ENCODE results near the gene C1S. TPM values are rescaled to one million over a fixed set of nuclear protein-coding genes. Genes with fewer than 3 reads are reported as not detected.

Gene C1S
- total and polyA plus RNA-seq, 2 experiments from 2014 or later = 4.9 to 9.7 TPM

DNA sequence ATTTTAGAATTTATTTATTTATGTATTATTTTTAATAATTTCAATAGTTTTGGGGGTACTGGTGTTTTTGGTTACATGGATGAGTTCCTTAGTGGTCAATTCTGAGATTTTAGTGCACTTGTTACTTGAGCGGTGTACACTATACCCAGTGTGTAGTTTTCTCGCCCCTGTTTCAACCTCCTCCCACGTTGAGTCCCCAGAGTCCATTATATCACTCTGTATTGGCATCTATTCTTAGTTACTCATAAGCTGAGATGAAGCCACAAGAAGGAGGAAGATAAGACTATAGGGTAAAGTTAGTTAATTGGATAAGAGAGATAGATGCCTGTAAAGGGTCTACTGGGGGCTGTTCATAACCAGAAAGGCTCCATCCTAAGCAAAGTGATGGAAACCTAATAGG is 4.0 kb downstream of the C1S start (continued):
- TF ChIP-seq ZNF331 (CRISPR knock-in tag; IDR thresholded peaks at IDR 0.05; ENCODE audit: low read depth) (no peak), JUNB (IDR thresholded peaks at IDR 0.05; ENCODE audit: unreplicated experiment) (no peak)

DNA sequence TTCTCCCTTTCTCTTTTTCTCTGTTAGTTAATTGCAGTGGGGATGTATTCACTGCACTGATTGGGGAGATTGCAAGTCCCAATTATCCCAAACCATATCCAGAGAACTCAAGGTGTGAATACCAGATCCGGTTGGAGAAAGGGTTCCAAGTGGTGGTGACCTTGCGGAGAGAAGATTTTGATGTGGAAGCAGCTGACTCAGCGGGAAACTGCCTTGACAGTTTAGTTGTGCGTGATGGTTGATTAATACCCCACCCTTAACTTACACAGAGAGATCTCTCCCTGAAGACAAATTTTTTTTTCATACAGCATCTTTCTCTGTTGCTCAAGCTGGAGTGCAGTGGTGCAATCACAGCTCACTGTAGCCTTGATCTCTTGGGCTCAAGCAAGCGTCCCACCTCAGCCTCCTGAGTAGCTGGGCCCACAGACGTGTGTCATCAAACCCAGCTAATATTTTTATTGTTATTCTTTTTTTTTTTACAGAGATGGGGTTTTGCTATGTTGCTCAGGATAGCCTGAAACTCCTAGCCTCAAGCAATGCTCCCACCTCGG is 4.6 kb downstream of the C1S start:
- H4K20me1 ChIP-seq (replicated peaks; ENCODE audit: insufficient read depth) = no peaks in the 10 kb centered on the region

More for the DNA sequence above, 4.6 kb downstream of the C1S start:
- Mint-ChIP-seq H3K4me1 (peaks cover 13% of the 10 kb centered on the region), H3K27me3 (ENCODE audit: insufficient read depth, low read depth, poor library complexity) (peaks cover 14% of the 10 kb centered on the region), H3K9me3 (no peaks in the 10 kb centered on the region), H3K36me3 (ENCODE audit: low read depth) (no peaks in the 10 kb centered on the region), H3K27ac (no peak overlapping the region), H3K4me3 (no peak overlapping the region)
- TF ChIP-seq ZNF114 (CRISPR knock-in tag; IDR thresholded peaks at IDR 0.05) = no peak
- TF ChIP-seq, protein P1, sequence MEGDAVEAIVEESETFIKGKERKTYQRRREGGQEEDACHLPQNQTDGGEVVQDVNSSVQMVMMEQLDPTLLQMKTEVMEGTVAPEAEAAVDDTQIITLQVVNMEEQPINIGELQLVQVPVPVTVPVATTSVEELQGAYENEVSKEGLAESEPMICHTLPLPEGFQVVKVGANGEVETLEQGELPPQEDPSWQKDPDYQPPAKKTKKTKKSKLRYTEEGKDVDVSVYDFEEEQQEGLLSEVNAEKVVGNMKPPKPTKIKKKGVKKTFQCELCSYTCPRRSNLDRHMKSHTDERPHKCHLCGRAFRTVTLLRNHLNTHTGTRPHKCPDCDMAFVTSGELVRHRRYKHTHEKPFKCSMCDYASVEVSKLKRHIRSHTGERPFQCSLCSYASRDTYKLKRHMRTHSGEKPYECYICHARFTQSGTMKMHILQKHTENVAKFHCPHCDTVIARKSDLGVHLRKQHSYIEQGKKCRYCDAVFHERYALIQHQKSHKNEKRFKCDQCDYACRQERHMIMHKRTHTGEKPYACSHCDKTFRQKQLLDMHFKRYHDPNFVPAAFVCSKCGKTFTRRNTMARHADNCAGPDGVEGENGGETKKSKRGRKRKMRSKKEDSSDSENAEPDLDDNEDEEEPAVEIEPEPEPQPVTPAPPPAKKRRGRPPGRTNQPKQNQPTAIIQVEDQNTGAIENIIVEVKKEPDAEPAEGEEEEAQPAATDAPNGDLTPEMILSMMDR (conservative IDR thresholded peaks at IDR 0.05; ENCODE audit: low read depth in 2 of 2) = no peak
- TF ChIP-seq, protein P2, sequence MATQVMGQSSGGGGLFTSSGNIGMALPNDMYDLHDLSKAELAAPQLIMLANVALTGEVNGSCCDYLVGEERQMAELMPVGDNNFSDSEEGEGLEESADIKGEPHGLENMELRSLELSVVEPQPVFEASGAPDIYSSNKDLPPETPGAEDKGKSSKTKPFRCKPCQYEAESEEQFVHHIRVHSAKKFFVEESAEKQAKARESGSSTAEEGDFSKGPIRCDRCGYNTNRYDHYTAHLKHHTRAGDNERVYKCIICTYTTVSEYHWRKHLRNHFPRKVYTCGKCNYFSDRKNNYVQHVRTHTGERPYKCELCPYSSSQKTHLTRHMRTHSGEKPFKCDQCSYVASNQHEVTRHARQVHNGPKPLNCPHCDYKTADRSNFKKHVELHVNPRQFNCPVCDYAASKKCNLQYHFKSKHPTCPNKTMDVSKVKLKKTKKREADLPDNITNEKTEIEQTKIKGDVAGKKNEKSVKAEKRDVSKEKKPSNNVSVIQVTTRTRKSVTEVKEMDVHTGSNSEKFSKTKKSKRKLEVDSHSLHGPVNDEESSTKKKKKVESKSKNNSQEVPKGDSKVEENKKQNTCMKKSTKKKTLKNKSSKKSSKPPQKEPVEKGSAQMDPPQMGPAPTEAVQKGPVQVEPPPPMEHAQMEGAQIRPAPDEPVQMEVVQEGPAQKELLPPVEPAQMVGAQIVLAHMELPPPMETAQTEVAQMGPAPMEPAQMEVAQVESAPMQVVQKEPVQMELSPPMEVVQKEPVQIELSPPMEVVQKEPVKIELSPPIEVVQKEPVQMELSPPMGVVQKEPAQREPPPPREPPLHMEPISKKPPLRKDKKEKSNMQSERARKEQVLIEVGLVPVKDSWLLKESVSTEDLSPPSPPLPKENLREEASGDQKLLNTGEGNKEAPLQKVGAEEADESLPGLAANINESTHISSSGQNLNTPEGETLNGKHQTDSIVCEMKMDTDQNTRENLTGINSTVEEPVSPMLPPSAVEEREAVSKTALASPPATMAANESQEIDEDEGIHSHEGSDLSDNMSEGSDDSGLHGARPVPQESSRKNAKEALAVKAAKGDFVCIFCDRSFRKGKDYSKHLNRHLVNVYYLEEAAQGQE (IDR thresholded peaks at IDR 0.05; ENCODE audit: unreplicated experiment) = no peak
- no peak for TF ChIP-seq EZH2phosphoT487 (IDR thresholded peaks at IDR 0.05; ENCODE audit: unreplicated experiment)
- TF ChIP-seq JUNB (IDR thresholded peaks at IDR 0.05; ENCODE audit: unreplicated experiment) = no peak
- TF ChIP-seq ZNF331 (CRISPR knock-in tag; IDR thresholded peaks at IDR 0.05; ENCODE audit: low read depth) = no peak
- TF ChIP-seq, protein P3, sequence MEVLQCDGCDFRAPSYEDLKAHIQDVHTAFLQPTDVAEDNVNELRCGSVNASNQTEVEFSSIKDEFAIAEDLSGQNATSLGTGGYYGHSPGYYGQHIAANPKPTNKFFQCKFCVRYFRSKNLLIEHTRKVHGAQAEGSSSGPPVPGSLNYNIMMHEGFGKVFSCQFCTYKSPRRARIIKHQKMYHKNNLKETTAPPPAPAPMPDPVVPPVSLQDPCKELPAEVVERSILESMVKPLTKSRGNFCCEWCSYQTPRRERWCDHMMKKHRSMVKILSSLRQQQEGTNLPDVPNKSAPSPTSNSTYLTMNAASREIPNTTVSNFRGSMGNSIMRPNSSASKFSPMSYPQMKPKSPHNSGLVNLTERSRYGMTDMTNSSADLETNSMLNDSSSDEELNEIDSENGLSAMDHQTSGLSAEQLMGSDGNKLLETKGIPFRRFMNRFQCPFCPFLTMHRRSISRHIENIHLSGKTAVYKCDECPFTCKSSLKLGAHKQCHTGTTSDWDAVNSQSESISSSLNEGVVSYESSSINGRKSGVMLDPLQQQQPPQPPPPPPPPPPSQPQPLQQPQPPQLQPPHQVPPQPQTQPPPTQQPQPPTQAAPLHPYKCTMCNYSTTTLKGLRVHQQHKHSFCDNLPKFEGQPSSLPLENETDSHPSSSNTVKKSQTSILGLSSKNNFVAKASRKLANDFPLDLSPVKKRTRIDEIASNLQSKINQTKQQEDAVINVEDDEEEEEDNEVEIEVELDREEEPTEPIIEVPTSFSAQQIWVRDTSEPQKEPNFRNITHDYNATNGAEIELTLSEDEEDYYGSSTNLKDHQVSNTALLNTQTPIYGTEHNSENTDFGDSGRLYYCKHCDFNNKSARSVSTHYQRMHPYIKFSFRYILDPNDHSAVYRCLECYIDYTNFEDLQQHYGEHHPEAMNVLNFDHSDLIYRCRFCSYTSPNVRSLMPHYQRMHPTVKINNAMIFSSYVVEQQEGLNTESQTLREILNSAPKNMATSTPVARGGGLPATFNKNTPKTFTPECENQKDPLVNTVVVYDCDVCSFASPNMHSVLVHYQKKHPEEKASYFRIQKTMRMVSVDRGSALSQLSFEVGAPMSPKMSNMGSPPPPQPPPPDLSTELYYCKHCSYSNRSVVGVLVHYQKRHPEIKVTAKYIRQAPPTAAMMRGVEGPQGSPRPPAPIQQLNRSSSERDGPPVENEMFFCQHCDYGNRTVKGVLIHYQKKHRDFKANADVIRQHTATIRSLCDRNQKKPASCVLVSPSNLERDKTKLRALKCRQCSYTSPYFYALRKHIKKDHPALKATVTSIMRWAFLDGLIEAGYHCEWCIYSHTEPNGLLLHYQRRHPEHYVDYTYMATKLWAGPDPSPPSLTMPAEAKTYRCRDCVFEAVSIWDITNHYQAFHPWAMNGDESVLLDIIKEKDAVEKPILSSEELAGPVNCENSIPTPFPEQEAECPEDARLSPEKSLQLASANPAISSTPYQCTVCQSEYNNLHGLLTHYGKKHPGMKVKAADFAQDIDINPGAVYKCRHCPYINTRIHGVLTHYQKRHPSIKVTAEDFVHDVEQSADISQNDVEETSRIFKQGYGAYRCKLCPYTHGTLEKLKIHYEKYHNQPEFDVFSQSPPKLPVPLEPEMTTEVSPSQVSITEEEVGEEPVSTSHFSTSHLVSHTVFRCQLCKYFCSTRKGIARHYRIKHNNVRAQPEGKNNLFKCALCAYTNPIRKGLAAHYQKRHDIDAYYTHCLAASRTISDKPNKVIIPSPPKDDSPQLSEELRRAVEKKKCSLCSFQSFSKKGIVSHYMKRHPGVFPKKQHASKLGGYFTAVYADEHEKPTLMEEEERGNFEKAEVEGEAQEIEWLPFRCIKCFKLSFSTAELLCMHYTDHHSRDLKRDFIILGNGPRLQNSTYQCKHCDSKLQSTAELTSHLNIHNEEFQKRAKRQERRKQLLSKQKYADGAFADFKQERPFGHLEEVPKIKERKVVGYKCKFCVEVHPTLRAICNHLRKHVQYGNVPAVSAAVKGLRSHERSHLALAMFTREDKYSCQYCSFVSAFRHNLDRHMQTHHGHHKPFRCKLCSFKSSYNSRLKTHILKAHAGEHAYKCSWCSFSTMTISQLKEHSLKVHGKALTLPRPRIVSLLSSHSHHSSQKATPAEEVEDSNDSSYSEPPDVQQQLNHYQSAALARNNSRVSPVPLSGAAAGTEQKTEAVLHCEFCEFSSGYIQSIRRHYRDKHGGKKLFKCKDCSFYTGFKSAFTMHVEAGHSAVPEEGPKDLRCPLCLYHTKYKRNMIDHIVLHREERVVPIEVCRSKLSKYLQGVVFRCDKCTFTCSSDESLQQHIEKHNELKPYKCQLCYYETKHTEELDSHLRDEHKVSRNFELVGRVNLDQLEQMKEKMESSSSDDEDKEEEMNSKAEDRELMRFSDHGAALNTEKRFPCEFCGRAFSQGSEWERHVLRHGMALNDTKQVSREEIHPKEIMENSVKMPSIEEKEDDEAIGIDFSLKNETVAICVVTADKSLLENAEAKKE (CRISPR knock-in tag; IDR thresholded peaks at IDR 0.05) = no peak
- TF ChIP-seq, protein P4, sequence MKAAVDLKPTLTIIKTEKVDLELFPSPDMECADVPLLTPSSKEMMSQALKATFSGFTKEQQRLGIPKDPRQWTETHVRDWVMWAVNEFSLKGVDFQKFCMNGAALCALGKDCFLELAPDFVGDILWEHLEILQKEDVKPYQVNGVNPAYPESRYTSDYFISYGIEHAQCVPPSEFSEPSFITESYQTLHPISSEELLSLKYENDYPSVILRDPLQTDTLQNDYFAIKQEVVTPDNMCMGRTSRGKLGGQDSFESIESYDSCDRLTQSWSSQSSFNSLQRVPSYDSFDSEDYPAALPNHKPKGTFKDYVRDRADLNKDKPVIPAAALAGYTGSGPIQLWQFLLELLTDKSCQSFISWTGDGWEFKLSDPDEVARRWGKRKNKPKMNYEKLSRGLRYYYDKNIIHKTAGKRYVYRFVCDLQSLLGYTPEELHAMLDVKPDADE (IDR thresholded peaks at IDR 0.05) = no peak
- no peak for TF ChIP-seq NANOG (IDR thresholded peaks at IDR 0.05; ENCODE audit: borderline replicate concordance)
- TF ChIP-seq POLR2AphosphoS5 (IDR thresholded peaks at IDR 0.05; ENCODE audit: low read depth) = no peak
- TF ChIP-seq STAT1 (IDR thresholded peaks at IDR 0.05; ENCODE audit: unreplicated experiment) = no peak
- no peak for TF ChIP-seq EZH2 (IDR thresholded peaks at IDR 0.05; ENCODE audit: low read depth, unreplicated experiment)
- TF ChIP-seq CREB1 (CRISPR knock-in tag; IDR thresholded peaks at IDR 0.05; ENCODE audit: low read depth) = no peak
- ATAC-seq (no peak), DNase-seq (ENCODE audit: low spot score) (no peak)
- peaks cover 6% of the 10 kb centered on the region; the same call in 1 of the 2 replicates for H3K9me2 ChIP-seq (ENCODE audit: insufficient read depth)
- H3K4me1 ChIP-seq (ENCODE audit: insufficient read depth) = peaks cover 8% of the 10 kb centered on the region
- H3K4me2 ChIP-seq = no peak overlapping the region
- H3K4me3 ChIP-seq = no peak overlapping the region
- H3K79me2 ChIP-seq (replicated peaks; ENCODE audit: insufficient read depth) = no peaks in the 10 kb centered on the region
- H3K27ac ChIP-seq (ENCODE audit: low read depth) = no peak overlapping the region
- H2AFZ ChIP-seq = no peak overlapping the region
- H3K27me3 ChIP-seq (ENCODE audit: insufficient read depth) = no peaks in the 10 kb centered on the region
- no peaks in the 10 kb centered on the region for H3F3A ChIP-seq (replicated peaks; ENCODE audit: low read depth)
- no peaks in the 10 kb centered on the region for H3K36me3 ChIP-seq (ENCODE audit: insufficient read depth)
